ENCODE results near the gene ARHGAP9. TPM values are rescaled to one million over a fixed set of nuclear protein-coding genes. Genes with fewer than 3 reads are reported as not detected.

ARHGAP9 gene
- total RNA-seq, 1 donor, result under 0.01 TPM

GRCh38 chr12:57471661-57472060, 8.0 kb downstream of the ARHGAP9 start:
- DNase-seq (ENCODE audit: low read depth), result no peak
- no peak overlapping the region for H3K4me3 ChIP-seq (ENCODE audit: low read depth, low read length)
- TF ChIP-seq CTCF (IDR thresholded peaks at IDR 0.05; ENCODE audit: insufficient read depth, low read depth, low read length), result no peak

GRCh38 chr12:57470970-57471656, 8.6 kb downstream of the ARHGAP9 start:
- no peak for DNase-seq (ENCODE audit: low read depth)
- no peak for TF ChIP-seq CTCF (IDR thresholded peaks at IDR 0.05; ENCODE audit: insufficient read depth, low read depth, low read length)
- no peak overlapping the region for H3K4me3 ChIP-seq (ENCODE audit: low read depth, low read length)

GRCh38 chr12:57470286-57470969, 9.2 kb downstream of the ARHGAP9 start:
- TF ChIP-seq CTCF (IDR thresholded peaks at IDR 0.05; ENCODE audit: insufficient read depth, low read depth, low read length), result no peak
- no peak overlapping the region for H3K4me3 ChIP-seq (ENCODE audit: low read depth, low read length)
- no peak for DNase-seq (ENCODE audit: low read depth)

GRCh38 chr12:57469296-57470164, 10.1 kb downstream of the ARHGAP9 start:
- DNase-seq (ENCODE audit: low read depth), result no peak
- TF ChIP-seq CTCF (IDR thresholded peaks at IDR 0.05; ENCODE audit: insufficient read depth, low read depth, low read length), result no peak
- H3K4me3 ChIP-seq (ENCODE audit: low read depth, low read length), result no peak overlapping the region

GRCh38 chr12:57467915-57468314, 11.8 kb downstream of the ARHGAP9 start:
- no peak overlapping the region for H3K4me3 ChIP-seq (ENCODE audit: low read depth, low read length)
- no peak for TF ChIP-seq CTCF (IDR thresholded peaks at IDR 0.05; ENCODE audit: insufficient read depth, low read depth, low read length)
- no peak for DNase-seq (ENCODE audit: low read depth)

- no peak for DNase-seq (ENCODE audit: low read depth)
- no peak for TF ChIP-seq CTCF (IDR thresholded peaks at IDR 0.05; ENCODE audit: insufficient read depth, low read depth, low read length)
- no peak overlapping the region for H3K4me3 ChIP-seq (ENCODE audit: low read depth, low read length)
Observed at GRCh38 chr12:57467212-57467874, 12.3 kb downstream of the ARHGAP9 start.
